ENCODE results near the gene EEF1AKMT1. TPM values are rescaled to one million over a fixed set of nuclear protein-coding genes. Genes with fewer than 3 reads are reported as not detected.

Gene EEF1AKMT1
- total RNA-seq, 1 donor from 2014 or later: 11.9 TPM

DNA sequence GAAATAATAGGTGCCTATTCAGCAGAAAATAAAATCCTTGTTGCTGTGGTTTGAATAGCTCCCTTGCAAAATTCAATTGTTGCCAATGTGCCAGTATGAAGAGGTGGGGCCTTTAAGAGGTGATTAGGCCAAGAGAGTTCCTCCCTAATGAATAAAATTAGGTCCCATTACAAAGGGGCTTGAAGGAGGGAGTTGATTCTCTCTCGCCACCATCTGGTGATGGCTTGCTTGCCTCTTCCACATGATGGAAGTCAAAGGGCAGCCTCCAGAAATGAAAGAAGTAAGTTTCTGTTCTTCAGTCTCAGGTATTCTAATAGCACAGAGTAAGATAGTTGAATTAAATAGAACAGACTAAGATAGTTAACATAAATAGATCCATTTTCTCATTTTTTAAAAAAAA lies 3.0 kb upstream of the EEF1AKMT1 start:
- TF ChIP-seq, protein P1, sequence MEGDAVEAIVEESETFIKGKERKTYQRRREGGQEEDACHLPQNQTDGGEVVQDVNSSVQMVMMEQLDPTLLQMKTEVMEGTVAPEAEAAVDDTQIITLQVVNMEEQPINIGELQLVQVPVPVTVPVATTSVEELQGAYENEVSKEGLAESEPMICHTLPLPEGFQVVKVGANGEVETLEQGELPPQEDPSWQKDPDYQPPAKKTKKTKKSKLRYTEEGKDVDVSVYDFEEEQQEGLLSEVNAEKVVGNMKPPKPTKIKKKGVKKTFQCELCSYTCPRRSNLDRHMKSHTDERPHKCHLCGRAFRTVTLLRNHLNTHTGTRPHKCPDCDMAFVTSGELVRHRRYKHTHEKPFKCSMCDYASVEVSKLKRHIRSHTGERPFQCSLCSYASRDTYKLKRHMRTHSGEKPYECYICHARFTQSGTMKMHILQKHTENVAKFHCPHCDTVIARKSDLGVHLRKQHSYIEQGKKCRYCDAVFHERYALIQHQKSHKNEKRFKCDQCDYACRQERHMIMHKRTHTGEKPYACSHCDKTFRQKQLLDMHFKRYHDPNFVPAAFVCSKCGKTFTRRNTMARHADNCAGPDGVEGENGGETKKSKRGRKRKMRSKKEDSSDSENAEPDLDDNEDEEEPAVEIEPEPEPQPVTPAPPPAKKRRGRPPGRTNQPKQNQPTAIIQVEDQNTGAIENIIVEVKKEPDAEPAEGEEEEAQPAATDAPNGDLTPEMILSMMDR (IDR thresholded peaks at IDR 0.05; ENCODE audit: insufficient read depth, low read length, poor library complexity, severe bottlenecking): no peak

DNA sequence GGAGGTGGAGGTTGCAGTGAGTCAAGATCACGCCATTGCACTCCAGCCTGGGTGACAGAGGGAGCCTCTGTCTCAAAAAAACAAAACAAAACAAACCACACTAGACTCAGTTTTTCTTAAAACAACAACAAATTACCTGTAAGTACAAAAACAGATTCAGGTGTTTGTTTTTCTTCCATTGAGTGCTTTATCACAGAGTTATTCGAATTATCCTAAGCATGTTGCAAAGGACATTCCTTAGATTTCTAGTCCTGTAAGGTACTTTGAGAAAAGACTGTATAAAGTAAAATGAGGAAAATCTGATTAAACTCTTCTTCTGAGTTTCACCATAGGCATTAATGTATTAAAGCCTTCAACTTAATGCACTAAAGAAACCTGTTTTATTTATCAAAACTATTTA lies 2.2 kb upstream of the EEF1AKMT1 start:
- DNase-seq (ENCODE audit: low read depth): no peak
- no peaks in the 10 kb centered on the region for H3K27me3 ChIP-seq (ENCODE audit: control insufficient read depth, insufficient read depth, low read length)
- TF ChIP-seq, protein P1 (IDR thresholded peaks at IDR 0.05; ENCODE audit: insufficient read depth, low read length, poor library complexity, severe bottlenecking): no peak
- no peak overlapping the region for H3K4me3 ChIP-seq (ENCODE audit: low read depth, low read length)
- H3K36me3 ChIP-seq (ENCODE audit: control insufficient read depth, insufficient read depth, low read length): no peaks in the 10 kb centered on the region

More for the DNA sequence above, 3.0 kb upstream of the EEF1AKMT1 start:
- Histone ChIP-seq H3K4me3 (ENCODE audit: low read depth, low read length) (no peak overlapping the region), H3K27me3 (ENCODE audit: control insufficient read depth, insufficient read depth, low read length) (no peaks in the 10 kb centered on the region), H3K36me3 (ENCODE audit: control insufficient read depth, insufficient read depth, low read length) (no peaks in the 10 kb centered on the region)
- no peak for DNase-seq (ENCODE audit: low read depth)

DNA sequence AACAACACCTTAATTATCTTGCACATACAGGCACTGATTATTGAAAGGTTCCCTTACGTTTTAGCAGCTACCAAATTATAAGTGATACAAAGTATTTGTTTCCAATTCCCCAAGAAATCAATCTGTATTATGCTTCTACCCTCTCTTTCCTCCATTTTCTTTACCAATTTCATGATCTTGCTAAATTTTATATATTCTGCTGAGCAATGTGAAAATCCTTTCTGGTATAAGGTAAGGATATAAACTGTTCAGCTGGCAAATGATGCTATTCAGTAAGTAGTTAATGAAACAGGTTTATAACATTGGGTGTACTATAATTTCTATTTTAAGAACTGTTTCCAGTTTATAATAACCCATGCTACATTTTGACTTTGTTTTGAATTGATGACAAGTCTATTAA lies 985 bp upstream of the EEF1AKMT1 start:
- H3K4me3 ChIP-seq (ENCODE audit: low read depth, low read length): no peak overlapping the region
- TF ChIP-seq, protein P1 (IDR thresholded peaks at IDR 0.05; ENCODE audit: insufficient read depth, low read length, poor library complexity, severe bottlenecking): no peak
- no peak for DNase-seq (ENCODE audit: low read depth)
- no peaks in the 10 kb centered on the region for H3K27me3 ChIP-seq (ENCODE audit: control insufficient read depth, insufficient read depth, low read length)
- no peaks in the 10 kb centered on the region for H3K36me3 ChIP-seq (ENCODE audit: control insufficient read depth, insufficient read depth, low read length)

- no peak for DNase-seq (ENCODE audit: low read depth)
- Histone ChIP-seq H3K36me3 (ENCODE audit: control insufficient read depth, insufficient read depth, low read length) (no peaks in the 10 kb centered on the region), H3K4me3 (ENCODE audit: low read depth, low read length) (peak overlapping the region; percentile 44), H3K27me3 (ENCODE audit: control insufficient read depth, insufficient read depth, low read length) (no peaks in the 10 kb centered on the region)
- TF ChIP-seq, protein P1 (IDR thresholded peaks at IDR 0.05; ENCODE audit: insufficient read depth, low read length, poor library complexity, severe bottlenecking): no peak
Measured at GRCh38 chr13:20772401-20773131, 1.2 kb downstream of the EEF1AKMT1 start.

DNA sequence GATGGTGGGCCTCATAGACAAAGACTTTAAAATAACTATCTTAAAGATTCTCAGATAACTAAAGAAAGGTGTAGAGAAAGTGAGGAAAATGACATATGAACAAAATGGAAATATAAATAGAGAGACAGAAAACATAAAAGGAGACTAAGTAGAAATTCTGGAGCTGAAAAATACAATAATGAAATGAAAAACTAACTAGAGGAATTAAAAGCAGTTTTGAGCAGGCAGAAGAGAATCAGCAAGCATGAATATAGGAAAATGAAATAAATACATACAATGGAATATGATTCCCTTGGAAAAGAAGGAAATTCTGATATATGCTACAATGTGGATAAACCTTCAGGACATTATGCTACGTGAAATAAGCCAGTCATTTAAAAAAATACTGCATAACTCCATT lies 3.9 kb downstream of the EEF1AKMT1 start:
- Histone ChIP-seq H3K27me3 (ENCODE audit: control insufficient read depth, insufficient read depth, low read length) (no peaks in the 10 kb centered on the region), H3K4me3 (ENCODE audit: low read depth, low read length) (no peak overlapping the region), H3K36me3 (ENCODE audit: control insufficient read depth, insufficient read depth, low read length) (no peaks in the 10 kb centered on the region)
- TF ChIP-seq, protein P1 (IDR thresholded peaks at IDR 0.05; ENCODE audit: insufficient read depth, low read length, poor library complexity, severe bottlenecking): no peak
- no peak for DNase-seq (ENCODE audit: low read depth)

DNA sequence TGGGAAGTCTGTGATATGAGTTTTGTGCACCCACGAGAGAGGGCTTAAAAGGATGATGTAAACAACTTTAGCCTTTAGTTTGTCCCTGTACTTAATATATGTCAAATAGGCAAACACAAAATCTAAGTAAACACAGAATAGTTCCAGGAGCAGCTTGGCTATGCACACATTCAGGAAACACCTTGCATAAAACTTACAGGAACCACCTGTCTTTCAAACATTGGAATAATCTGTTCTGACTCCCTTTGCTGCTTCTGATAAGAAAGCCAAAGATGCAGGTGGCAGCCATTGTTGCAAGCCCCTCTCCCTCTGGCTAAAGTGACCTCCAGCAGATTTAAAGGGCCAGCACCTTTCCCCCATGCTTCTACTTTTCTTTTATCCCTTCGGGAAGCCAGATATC lies 4.7 kb downstream of the EEF1AKMT1 start:
- no peak overlapping the region for H3K4me3 ChIP-seq (ENCODE audit: low read depth, low read length)
- H3K27me3 ChIP-seq (ENCODE audit: control insufficient read depth, insufficient read depth, low read length): no peaks in the 10 kb centered on the region
- DNase-seq (ENCODE audit: low read depth): no peak
- H3K36me3 ChIP-seq (ENCODE audit: control insufficient read depth, insufficient read depth, low read length): no peaks in the 10 kb centered on the region
- TF ChIP-seq, protein P1 (IDR thresholded peaks at IDR 0.05; ENCODE audit: insufficient read depth, low read length, poor library complexity, severe bottlenecking): no peak

Data from kidney epithelial cell (primary cell).